A549 (cell line): ENCODE measurements around the gene CDC6. TPM values are rescaled to one million over a fixed set of nuclear protein-coding genes. Genes with fewer than 3 reads are reported as not detected.

Experiments used
- ATAC-seq, 2 experiments: fragments of 200-7000 bp in 1 of 2; fragments of >200 bp in 1 of 2; cut with Nextera tagmentation in 1 of 2; cut with Tn5 transposase in 1 of 2; 3 replicates each; pipeline versions ENCODE4 v1.8.0 to v1.9.1; 2018 to 2020; ENCODE audit warnings: mild to moderate bottlenecking in 1 of 2, moderate library complexity in 1 of 2
- CTCF ChIA-PET: fragments of 300-600 bp; sonication (Branson Sonifier 250); formaldehyde crosslinking; extraction: SDS; loops from one replicate; lab custom pipeline; 2021; ENCODE audit warnings: antibody characterized with exemption, inconsistent platforms; lab: Yijun Ruan, JAX
- POLR2A ChIA-PET: fragments of 350-600 bp; formaldehyde crosslinking; extraction: SDS; loops from one replicate; lab custom pipeline; 2021; ENCODE audit warnings: antibody characterized with exemption, inconsistent platforms; lab: Yijun Ruan, JAX
- DNase-seq, 2 experiments: peaks; one replicate each; pipeline versions ENCODE4 v3.0.0 to v3.0.0-alpha.2; 2011 to 2016; ENCODE audit warnings: low read depth in 1 of 2, low spot score in 1 of 2
- FAIRE-seq: peaks from 2 replicates; lab custom pipeline; 2011; peaks lifted over from hg19 to GRCh38; lab: Jason Lieb, UNC
- H3K27ac ChIP-seq, 2 experiments: fragments of >200 bp; sonication (Bioruptor Twin); formaldehyde crosslinking; 3 replicates each; pipeline ENCODE4 v1.5.1; 2016 to 2017
- H3K4me1 ChIP-seq: fragments of >200 bp; sonication (Bioruptor Twin); formaldehyde crosslinking; 3 replicates; pipeline ENCODE4 v1.6.1; 2016
- H3K4me2 ChIP-seq: fragments of >200 bp; sonication (Bioruptor Twin); formaldehyde crosslinking; 3 replicates; pipeline ENCODE4 v1.6.1; 2016
- H3K4me3 ChIP-seq: fragments of >200 bp; sonication (Bioruptor Twin); formaldehyde crosslinking; 3 replicates; pipeline ENCODE4 v1.5.1; 2016
- H3K9me3 ChIP-seq: fragments of >200 bp; sonication (Bioruptor Twin); formaldehyde crosslinking; 3 replicates; pipeline ENCODE4 v1.6.1; 2016
- CEBPB ChIP-seq, 2 experiments: fragments of >200 bp in 1 of 2; sonication (Bioruptor Twin) in 1 of 2; formaldehyde crosslinking in 1 of 2; IDR thresholded peaks; 2 replicates each; pipeline ENCODE4 v1.6.1; 2012 to 2016
- EHMT2 ChIP-seq: fragments of 200-600 bp; sonication (generic); IDR thresholded peaks from 2 replicates; pipeline ENCODE4 v1.6.1; 2016; ENCODE audit warnings: antibody characterized with exemption, low read depth, mild to moderate bottlenecking, moderate library complexity
- GATA3 ChIP-seq: IDR thresholded peaks from 2 replicates; pipeline ENCODE4 v1.6.1; 2012; ENCODE audit warnings: borderline replicate concordance
- HMGXB4 ChIP-seq: fragments of 250-450 bp; sonication (Bioruptor Pico); IDR thresholded peaks from 2 replicates; pipeline ENCODE4 v1.5.0; 2021; ENCODE audit warnings: mild to moderate bottlenecking, moderate library complexity, borderline replicate concordance
- HOXB13 ChIP-seq: fragments of 250-450 bp; sonication (Bioruptor Pico); IDR thresholded peaks from 2 replicates; pipeline ENCODE4 v1.5.0; 2020; ENCODE audit warnings: low read depth, mild to moderate bottlenecking, moderate library complexity
- JUNB ChIP-seq: fragments of >200 bp; sonication (Bioruptor Twin); formaldehyde crosslinking; IDR thresholded peaks from 2 replicates; pipeline ENCODE4 v1.6.1; 2016
- MYC ChIP-seq: IDR thresholded peaks from 2 replicates; pipeline ENCODE4 v1.6.1; 2012; ENCODE audit warnings: mild to moderate bottlenecking, inconsistent platforms, low read length, improper control_type of control experiment, borderline replicate concordance
- NFE2L2 ChIP-seq: fragments of 150-350 bp; conservative IDR thresholded peaks from 2 replicates; pipeline ENCODE4 v1.6.1; 2014; ENCODE audit warnings: low read length
- NPAS2 ChIP-seq: fragments of 250-450 bp; sonication (Bioruptor Pico); IDR thresholded peaks from 2 replicates; pipeline ENCODE4 v1.8.0; 2022; ENCODE audit warnings: mild to moderate bottlenecking, moderate library complexity, borderline replicate concordance
- NR3C1 ChIP-seq: fragments of >200 bp; sonication (Bioruptor Twin); formaldehyde crosslinking; IDR thresholded peaks from 3 replicates; pipeline ENCODE4 v1.6.1; 2017
- PHF8 ChIP-seq: fragments of 200-600 bp; sonication (generic); IDR thresholded peaks from 2 replicates; pipeline ENCODE4 v1.6.1; 2016; ENCODE audit warnings: low read depth, mild to moderate bottlenecking, antibody characterized with exemption, moderate library complexity, borderline replicate concordance
- POLR2A ChIP-seq: IDR thresholded peaks from 2 replicates; pipeline ENCODE4 v1.6.1; 2012; ENCODE audit warnings: mild to moderate bottlenecking, low read length
- RARB ChIP-seq: fragments of 250-450 bp; sonication (Bioruptor Pico); IDR thresholded peaks from 2 replicates; pipeline ENCODE4 v1.8.0; 2021; ENCODE audit warnings: mild to moderate bottlenecking, moderate library complexity
- RNF2 ChIP-seq: fragments of 200-600 bp; sonication (generic); IDR thresholded peaks from 2 replicates; pipeline ENCODE4 v1.6.1; 2016; ENCODE audit warnings: low read depth, mild to moderate bottlenecking, antibody characterized with exemption, moderate library complexity, borderline replicate concordance
- SREBF2 ChIP-seq: fragments of 450-650 bp; IDR thresholded peaks from 2 replicates; pipeline ENCODE4 v1.6.1; 2014; ENCODE audit warnings: mild to moderate bottlenecking, moderate library complexity
- USF2 ChIP-seq: fragments of 450-650 bp; IDR thresholded peaks from 2 replicates; pipeline ENCODE4 v1.6.1; 2014; ENCODE audit warnings: antibody characterized with exemption
- ZFP36 ChIP-seq: fragments of 450-650 bp; IDR thresholded peaks from 2 replicates; pipeline ENCODE4 v1.6.1; 2014; ENCODE audit warnings: borderline replicate concordance; ENCODE audit not compliant: partially characterized antibody
- ZNF302 ChIP-seq: fragments of 250-450 bp; sonication (Bioruptor Pico); IDR thresholded peaks from 2 replicates; pipeline ENCODE4 v1.9.0; 2021; ENCODE audit warnings: inconsistent platforms, mild to moderate bottlenecking, moderate library complexity
- ZSCAN20 ChIP-seq: fragments of 250-450 bp; sonication (Bioruptor Pico); IDR thresholded peaks from 2 replicates; pipeline ENCODE4 v1.8.0; 2022; ENCODE audit warnings: mild to moderate bottlenecking, moderate library complexity
- WGBS: methylation state at CpG from one replicate; pipeline ENCODE4 v1.1.6; 2017; ENCODE audit errors: missing lambda C conversion rate; 5-methylcytosine and 5-hydroxymethylcytosine counted together
- polyA plus RNA-seq, 4 experiments: library from polyadenylated mRNA; depleted of rRNA in 3 of 4; stranded (reverse); fragments of >200 nt; fragmentation: RNase III in 1 of 4; extraction: RNeasy Plus Mini Kit Qiagen cat#74134 plus additional on column Dnase treatment in 1 of 4; gene quantifications; 2 replicates in 3 of 4; 3 replicates in 1 of 4; pipeline ENCODE4 v1.2.3, GENCODE V29; 2011 to 2017
- TF ChIP-seq, protein P1 (sequence below): fragments of >200 bp; sonication (Bioruptor Twin); formaldehyde crosslinking; IDR thresholded peaks from 3 replicates; pipeline ENCODE4 v1.6.1; 2016

Gene CDC6
- polyA plus RNA-seq, 2 of the 4 experiments (the other 2 are of a cell fraction) = 67.0 to 79.5 TPM

DNA sequence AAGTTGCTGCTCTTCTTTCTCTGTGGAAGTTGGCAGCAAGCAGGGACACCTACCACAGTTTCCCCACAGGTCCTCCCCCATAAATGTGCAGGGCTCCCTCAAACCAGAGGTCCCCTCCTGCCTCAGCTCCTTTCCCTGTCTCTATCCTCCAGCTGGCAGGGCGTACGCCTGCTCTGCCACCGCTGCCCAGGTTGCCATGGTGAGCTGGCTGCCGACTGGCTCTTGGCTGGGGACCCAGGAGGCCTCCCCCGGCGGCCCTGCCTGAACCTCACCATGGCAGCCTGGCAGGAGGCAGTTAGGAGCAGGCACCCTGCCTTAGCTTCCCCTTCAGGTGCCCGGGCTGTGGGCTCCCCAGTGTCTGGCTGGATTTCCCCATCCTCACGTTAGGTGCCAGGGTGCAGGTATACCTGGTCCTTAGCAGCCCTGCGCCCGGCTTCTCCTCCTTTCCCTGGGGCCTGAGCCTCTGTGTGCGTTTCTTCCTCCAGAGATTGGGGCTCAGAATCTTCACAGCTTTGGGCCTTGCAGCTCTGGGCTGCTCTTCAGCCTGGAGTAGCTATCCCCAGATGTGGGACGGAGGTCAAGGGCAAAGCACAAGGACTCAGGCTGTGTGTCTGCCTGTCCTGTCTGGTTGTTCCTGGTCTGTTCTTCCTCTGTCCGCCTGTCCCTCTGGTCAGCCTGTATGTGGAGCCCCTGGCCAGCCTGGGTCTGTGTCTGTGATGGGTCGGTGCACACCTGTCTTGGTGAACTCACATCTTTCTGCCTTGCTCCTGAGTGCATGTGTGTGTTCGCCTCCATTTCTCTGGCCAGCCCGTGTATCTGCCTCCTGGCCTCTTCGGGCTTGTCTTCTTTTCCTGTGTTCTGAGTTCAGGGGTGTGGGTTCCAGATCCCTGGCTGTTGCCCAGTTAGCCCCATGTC, 61.1 kb downstream of the CDC6 start (continued):
- TF ChIP-seq HMGXB4 (CRISPR knock-in tag) = no peak

DNA sequence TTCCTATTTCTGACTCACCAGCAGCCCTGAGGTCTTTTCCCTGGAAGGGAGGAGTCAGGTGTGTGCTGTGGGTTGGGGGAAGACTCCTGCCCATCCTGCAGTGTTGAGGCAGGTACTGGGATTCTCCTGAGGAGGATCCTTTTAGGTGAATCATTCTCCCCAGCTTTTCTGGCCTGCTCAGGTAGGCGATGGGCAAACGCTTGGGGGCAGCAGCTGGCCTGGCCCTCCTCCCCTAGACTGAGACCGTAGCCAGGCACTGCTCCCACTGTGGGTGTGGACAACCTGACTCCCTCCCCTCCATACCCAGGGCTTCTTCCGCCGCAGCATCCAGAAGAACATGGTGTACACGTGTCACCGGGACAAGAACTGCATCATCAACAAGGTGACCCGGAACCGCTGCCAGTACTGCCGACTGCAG, 61.8 kb downstream of the CDC6 start:
- TF ChIP-seq ZSCAN20 (CRISPR knock-in tag) = no peak
- WGBS = 81% methylated on average over 10 of the region's 10 CpGs
- H3K4me3 ChIP-seq = no peak overlapping the region
- ATAC-seq = no peak
- CTCF ChIA-PET = interaction anchor here (0.6 to 40.3 kb wide), 4 partner anchors 8 to 130 kb away, joined by 3 to 2395 read pairs (median 120); partner anchors contain the start of genes CDC6, RARA and WIPF2
- DNase-seq = no peak
- no peaks in the 10 kb centered on the region for H3K9me3 ChIP-seq
- FAIRE-seq = no peak
- H3K27ac ChIP-seq = peak overlapping the region in 1 of 2 experiments; percentile 76; a peak in 2 of 6 replicates
- POLR2A ChIA-PET = no interaction called here
- peaks cover 93% of the 10 kb centered on the region for H3K4me1 ChIP-seq
- peak overlapping the region; percentile 12; the same call in 1 of the 3 replicates for H3K4me2 ChIP-seq

- Histone ChIP-seq H3K9me3 (no peaks in the 10 kb centered on the region), H3K4me3 (no peak overlapping the region), H3K4me1 (peaks cover 92% of the 10 kb centered on the region), H3K27ac (peak overlapping the region in 1 of 2 experiments; percentile 76; a peak in 1 of 6 replicates)
- CTCF ChIA-PET = interaction anchor here (0.7 to 40.3 kb wide), 5 partner anchors 8 to 184 kb away, joined by 3 to 2395 read pairs (median 7); partner anchors contain the start of genes CDC6, RARA and TOP2A
- no peak for DNase-seq
- TF ChIP-seq MYC (no peak), EHMT2 (no peak), JUNB (no peak), NR3C1 (no peak), ZFP36 (no peak), HOXB13 (CRISPR knock-in tag) (no peak), RNF2 (no peak), RARB (CRISPR knock-in tag) (no peak), CEBPB (IDR thresholded peaks at IDR 0.05) (no peak), GATA3 (no peak), SREBF2 (no peak), USF2 (no peak), POLR2A (no peak), ZNF302 (CRISPR knock-in tag) (no peak), NPAS2 (CRISPR knock-in tag) (no peak), NFE2L2 (no peak), PHF8 (no peak)
- TF ChIP-seq, protein P1, sequence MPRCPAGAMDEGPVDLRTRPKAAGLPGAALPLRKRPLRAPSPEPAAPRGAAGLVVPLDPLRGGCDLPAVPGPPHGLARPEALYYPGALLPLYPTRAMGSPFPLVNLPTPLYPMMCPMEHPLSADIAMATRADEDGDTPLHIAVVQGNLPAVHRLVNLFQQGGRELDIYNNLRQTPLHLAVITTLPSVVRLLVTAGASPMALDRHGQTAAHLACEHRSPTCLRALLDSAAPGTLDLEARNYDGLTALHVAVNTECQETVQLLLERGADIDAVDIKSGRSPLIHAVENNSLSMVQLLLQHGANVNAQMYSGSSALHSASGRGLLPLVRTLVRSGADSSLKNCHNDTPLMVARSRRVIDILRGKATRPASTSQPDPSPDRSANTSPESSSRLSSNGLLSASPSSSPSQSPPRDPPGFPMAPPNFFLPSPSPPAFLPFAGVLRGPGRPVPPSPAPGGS = no peak
- TF ChIP-seq, all 56 proteins: peak for 0
- no peak for FAIRE-seq
- POLR2A ChIA-PET = no interaction called here
- H3K4me2 ChIP-seq = no peak overlapping the region; the same call in 2 of the 3 replicates
- 69% methylated on average over 19 of the region's 19 CpGs for WGBS
- ATAC-seq = no peak
Observed at GRCh38 chr17:40349895-40350688, 62.4 kb downstream of the CDC6 start.
